ENCODE data around the gene DPF1. TPM values are rescaled to one million over a fixed set of nuclear protein-coding genes. Genes with fewer than 3 reads are reported as not detected.

The DPF1 gene
- total and polyA plus RNA-seq, 2 donors (not counting 1 experiment from before 2014, with no cell fraction given), result not detected

DNA sequence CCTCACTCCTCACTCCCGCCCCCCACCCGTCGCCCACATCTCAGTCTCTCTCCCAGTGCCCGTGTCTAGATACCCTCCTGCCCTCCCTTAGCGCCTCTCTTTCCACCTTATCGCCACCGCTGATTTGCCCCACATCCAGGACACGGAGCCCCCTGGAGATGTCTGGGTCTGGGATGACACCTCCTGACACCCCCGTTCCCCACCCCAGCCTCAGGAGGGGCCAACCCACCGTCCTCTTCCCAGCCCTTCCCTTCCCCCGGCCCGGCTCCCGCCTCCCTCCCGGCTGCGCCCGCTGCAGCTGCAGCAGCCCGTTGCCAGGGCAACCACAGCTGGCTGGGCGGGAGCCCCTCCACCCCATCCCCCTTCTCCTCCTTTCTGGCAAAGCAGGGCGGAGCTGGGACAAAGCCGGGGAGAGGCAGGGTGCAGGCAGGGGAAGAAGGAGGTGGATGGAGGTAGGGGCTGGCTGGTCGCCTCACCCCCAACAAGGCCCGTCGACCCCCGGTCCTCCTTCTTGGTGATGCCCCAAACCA is 13.5 kb downstream of the DPF1 start:
- Mint-ChIP-seq H3K27me3 (peaks cover 25% of the 10 kb centered on the region), H3K9me3 (ENCODE audit: insufficient read depth) (no peaks in the 10 kb centered on the region), H3K27ac (no peak overlapping the region), H3K4me1 (peaks cover 31% of the 10 kb centered on the region), H3K4me3 (peak overlapping the region; percentile 51)
- Histone ChIP-seq H3K9me3 (ENCODE audit: control extremely low read depth in 1 of 3, control insufficient read depth in 2 of 3, insufficient read depth in 1 of 3, low read length in 2 of 3) (peaks cover 0 to 12% (median 0%) of the 10 kb centered on the region in 3 donors), H3K4me1 (ENCODE audit: control insufficient read depth in 2 of 2, insufficient read depth in 2 of 2, low read length in 2 of 2) (peaks cover 26 to 29% of the 10 kb centered on the region in 2 donors), H3K9ac (ENCODE audit: low read length) (no peak overlapping the region), H3K27ac (ENCODE audit: low read length in 2 of 2) (no peak overlapping the region), H2AFZ (ENCODE audit: insufficient read depth, low read depth, low read length, poor library complexity, severe bottlenecking) (no peak overlapping the region), H4K20me1 (ENCODE audit: control insufficient read depth, insufficient read depth, low read length, poor library complexity, severe bottlenecking) (peaks cover 38% of the 10 kb centered on the region), H3K4me3 (ENCODE audit: control extremely low read depth in 1 of 5, extremely low read depth in 1 of 5, insufficient read depth in 1 of 5, low read depth in 2 of 5, low read length in 4 of 5) (no peak overlapping the region), H3K4me2 (replicated peaks; ENCODE audit: low read depth, low read length, poor library complexity, severe bottlenecking) (peak overlapping the region; percentile 53), H3K79me2 (ENCODE audit: control insufficient read depth, insufficient read depth, low read length) (no peaks in the 10 kb centered on the region), H3K27me3 (replicated peaks in 1 of 4; ENCODE audit: control extremely low read depth in 1 of 4, control insufficient read depth in 3 of 4, insufficient read depth in 4 of 4, low read length in 3 of 4) (peaks cover 0 to 44% (median 15%) of the 10 kb centered on the region in 4 experiments), H3K36me3 (replicated peaks in 1 of 2; ENCODE audit: control extremely low read depth in 1 of 2, control insufficient read depth in 1 of 2, extremely low read depth in 1 of 2, insufficient read depth in 2 of 2, low read length in 1 of 2) (peaks cover 0 to 16% of the 10 kb centered on the region in 2 experiments)
- ATAC-seq (ENCODE audit: low read depth) (no peak), DNase-seq (peak; percentile 45)
- intact Hi-C loops (cut with micrococcal nuclease), result no loop called here
- TF ChIP-seq, protein P1, sequence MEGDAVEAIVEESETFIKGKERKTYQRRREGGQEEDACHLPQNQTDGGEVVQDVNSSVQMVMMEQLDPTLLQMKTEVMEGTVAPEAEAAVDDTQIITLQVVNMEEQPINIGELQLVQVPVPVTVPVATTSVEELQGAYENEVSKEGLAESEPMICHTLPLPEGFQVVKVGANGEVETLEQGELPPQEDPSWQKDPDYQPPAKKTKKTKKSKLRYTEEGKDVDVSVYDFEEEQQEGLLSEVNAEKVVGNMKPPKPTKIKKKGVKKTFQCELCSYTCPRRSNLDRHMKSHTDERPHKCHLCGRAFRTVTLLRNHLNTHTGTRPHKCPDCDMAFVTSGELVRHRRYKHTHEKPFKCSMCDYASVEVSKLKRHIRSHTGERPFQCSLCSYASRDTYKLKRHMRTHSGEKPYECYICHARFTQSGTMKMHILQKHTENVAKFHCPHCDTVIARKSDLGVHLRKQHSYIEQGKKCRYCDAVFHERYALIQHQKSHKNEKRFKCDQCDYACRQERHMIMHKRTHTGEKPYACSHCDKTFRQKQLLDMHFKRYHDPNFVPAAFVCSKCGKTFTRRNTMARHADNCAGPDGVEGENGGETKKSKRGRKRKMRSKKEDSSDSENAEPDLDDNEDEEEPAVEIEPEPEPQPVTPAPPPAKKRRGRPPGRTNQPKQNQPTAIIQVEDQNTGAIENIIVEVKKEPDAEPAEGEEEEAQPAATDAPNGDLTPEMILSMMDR (IDR thresholded peaks at IDR 0.05), result no peak
- no peak for TF ChIP-seq EZH2 (IDR thresholded peaks at IDR 0.05; ENCODE audit: borderline replicate concordance, insufficient read depth, low read depth, low read length, poor library complexity, severe bottlenecking)
- CTCF ChIA-PET, result no interaction called here
- 5% methylated on average over 12 of the region's 24 CpGs for WGBS (ENCODE audit: insufficient coverage)
- POLR2A ChIA-PET, result interaction anchor here (0.7 kb wide), 2 partner anchors 35 to 45 kb away, joined by 3 to 7 read pairs; no protein-coding TSS in a partner anchor

DNA sequence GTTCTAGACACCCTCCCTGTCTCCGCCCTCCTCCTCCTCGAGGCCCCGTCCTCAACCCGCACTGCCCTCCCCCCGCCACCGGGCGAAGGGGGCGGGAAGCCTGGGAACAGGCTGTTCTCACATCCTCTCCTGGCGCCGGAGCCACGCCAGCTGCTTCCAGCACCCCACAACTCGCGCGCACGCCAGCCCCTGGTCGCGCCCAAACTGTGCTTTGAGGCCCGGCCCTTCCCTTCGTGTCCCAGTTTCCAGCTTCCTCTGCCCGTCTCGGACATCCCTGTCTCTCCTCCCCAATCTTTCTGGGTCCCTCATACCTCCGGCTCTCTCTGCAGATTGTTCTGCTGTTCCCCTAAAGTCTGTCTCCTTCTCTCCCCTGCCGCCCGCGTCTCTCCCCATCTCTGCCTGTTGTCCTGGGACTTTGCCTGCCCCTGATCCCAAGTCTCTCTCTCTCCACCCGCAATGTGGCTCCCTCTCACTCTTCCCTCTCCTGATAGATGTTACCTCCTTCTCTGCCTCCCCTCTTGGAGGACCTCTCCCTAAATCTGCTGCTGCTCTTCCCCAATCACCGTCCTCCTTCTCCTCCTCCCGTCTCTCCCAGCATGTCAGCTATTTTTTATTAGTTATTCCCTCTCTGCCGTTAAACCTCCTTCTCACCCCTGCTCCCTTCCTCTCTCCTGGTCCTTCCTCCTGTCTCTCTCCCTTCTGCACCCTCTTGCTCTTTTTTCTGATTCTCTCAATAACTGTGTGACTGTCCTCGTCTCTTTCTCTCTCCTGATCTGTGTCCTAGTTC is 14.2 kb downstream of the DPF1 start:
- no peaks in the 10 kb centered on the region for H3K9me3 Mint-ChIP-seq (ENCODE audit: insufficient read depth)
- Histone ChIP-seq H3K27ac (ENCODE audit: low read length in 2 of 2) (no peak overlapping the region), H3K4me2 (replicated peaks; ENCODE audit: low read depth, low read length, poor library complexity, severe bottlenecking) (peak overlapping the region; percentile 53), H3K79me2 (ENCODE audit: control insufficient read depth, insufficient read depth, low read length) (no peaks in the 10 kb centered on the region), H3K4me1 (ENCODE audit: control insufficient read depth in 2 of 2, insufficient read depth in 2 of 2, low read length in 2 of 2) (peaks cover 26 to 29% of the 10 kb centered on the region in 2 donors), H3K4me3 (ENCODE audit: control extremely low read depth in 1 of 5, extremely low read depth in 1 of 5, insufficient read depth in 1 of 5, low read depth in 2 of 5, low read length in 4 of 5) (no peak overlapping the region), H3K9ac (ENCODE audit: low read length) (no peak overlapping the region), H3K36me3 (replicated peaks in 1 of 2; ENCODE audit: control extremely low read depth in 1 of 2, control insufficient read depth in 1 of 2, extremely low read depth in 1 of 2, insufficient read depth in 2 of 2, low read length in 1 of 2) (peaks cover 0 to 22% of the 10 kb centered on the region in 2 experiments), H2AFZ (ENCODE audit: insufficient read depth, low read depth, low read length, poor library complexity, severe bottlenecking) (no peak overlapping the region), H3K27me3 (replicated peaks in 1 of 4; ENCODE audit: control extremely low read depth in 1 of 4, control insufficient read depth in 3 of 4, insufficient read depth in 4 of 4, low read length in 3 of 4) (peaks cover 0 to 44% (median 15%) of the 10 kb centered on the region in 4 experiments), H4K20me1 (ENCODE audit: control insufficient read depth, insufficient read depth, low read length, poor library complexity, severe bottlenecking) (peaks cover 40% of the 10 kb centered on the region), H3K9me3 (ENCODE audit: control extremely low read depth in 1 of 3, control insufficient read depth in 2 of 3, insufficient read depth in 1 of 3, low read length in 2 of 3) (peaks cover 0 to 12% (median 0%) of the 10 kb centered on the region in 3 donors)
- DNase-seq (no peak), ATAC-seq (ENCODE audit: low read depth) (no peak)
- peaks cover 25% of the 10 kb centered on the region for H3K27me3 Mint-ChIP-seq
- H3K4me3 Mint-ChIP-seq, result peak overlapping the region; percentile 51
- 15% methylated on average over 27 of the region's 30 CpGs for WGBS (ENCODE audit: insufficient coverage)
- CTCF ChIA-PET, result interaction anchor here (1.2 kb wide), 1 partner anchor 311 kb away, joined by 4 read pairs; no protein-coding TSS in a partner anchor
- peak overlapping the region; percentile 15 for H3K27ac Mint-ChIP-seq
- intact Hi-C loops (cut with micrococcal nuclease), result no loop called here
- peaks cover 31% of the 10 kb centered on the region for H3K4me1 Mint-ChIP-seq
- TF ChIP-seq, protein P1 (IDR thresholded peaks at IDR 0.05), result no peak
- peak; percentile 18 for TF ChIP-seq EZH2 (IDR thresholded peaks at IDR 0.05; ENCODE audit: borderline replicate concordance, insufficient read depth, low read depth, low read length, poor library complexity, severe bottlenecking)
- POLR2A ChIA-PET, result interaction anchor here (0.7 kb wide), 1 partner anchor 46 kb away, joined by 3 read pairs; no protein-coding TSS in a partner anchor
